Measurements from ENCODE around the gene ZBED4. TPM values are rescaled to one million over a fixed set of nuclear protein-coding genes. Genes with fewer than 3 reads are reported as not detected.
A peak's percentile ranks its signal among the peaks of the same experiment; 100 is the strongest.

ZBED4 gene
- total and polyA plus RNA-seq, 2 of the 13 experiments (the other 11 are each of a cell fraction or from before 2014, with no cell fraction given): 5.4 to 9.6 TPM

GRCh38 chr22:49937758-49938564, 84.3 kb downstream of the ZBED4 start (continued):
- 0 out of 2 replicates have a peak, but pooled peaks have one; percentile 21 for TF ChIP-seq ZFP36L1 (CRISPR knock-in tag; IDR thresholded peaks at IDR 0.05)
- TF ChIP-seq NFKB2 (CRISPR knock-in tag; IDR thresholded peaks at IDR 0.05; ENCODE audit: borderline replicate concordance): peak; percentile 21; the same call in 1 of the 2 replicates
- TF ChIP-seq RBM39 (IDR thresholded peaks at IDR 0.05; ENCODE audit: low read depth, low read length, poor library complexity, severe bottlenecking): peak; percentile 22
- peak; percentile 85 for TF ChIP-seq ZNF605 (CRISPR knock-in tag; IDR thresholded peaks at IDR 0.05)
- TF ChIP-seq IRX3 (CRISPR knock-in tag; IDR thresholded peaks at IDR 0.05; ENCODE audit: borderline replicate concordance, low read depth): no peak
- TF ChIP-seq JUND (CRISPR knock-in tag; IDR thresholded peaks at IDR 0.05): no peak
- TF ChIP-seq ATF7-NPFF (CRISPR knock-in tag; IDR thresholded peaks at IDR 0.05; ENCODE audit: low read depth): peak; percentile 80; the same call in 1 of the 2 replicates
- peak; percentile 74; the same call in 1 of the 2 replicates for TF ChIP-seq ZNF710 (CRISPR knock-in tag; IDR thresholded peaks at IDR 0.05; ENCODE audit: borderline replicate concordance)
- no peak for TF ChIP-seq PAF1 (CRISPR knock-in tag; IDR thresholded peaks at IDR 0.05)
- TF ChIP-seq RFX5 (IDR thresholded peaks at IDR 0.05; ENCODE audit: low read depth, low read length): no peak
- TF ChIP-seq UBTF (CRISPR knock-in tag; IDR thresholded peaks at IDR 0.05): peak; percentile 61
- TF ChIP-seq EP300 (IDR thresholded peaks at IDR 0.05; ENCODE audit: low read depth in 2 of 2, low read length in 2 of 2): peak in 1 of 2 experiments; percentile 73; a peak in 2 of 4 replicates
- TF ChIP-seq EP300 (CRISPR knock-in tag; IDR thresholded peaks at IDR 0.05; ENCODE audit: borderline replicate concordance): peak; percentile 75; the same call in 1 of the 2 replicates
- TF ChIP-seq ZSCAN9 (CRISPR knock-in tag; IDR thresholded peaks at IDR 0.05; ENCODE audit: borderline replicate concordance): no peak; the same call in 1 of the 2 replicates
- TF ChIP-seq PBX3 (CRISPR knock-in tag; IDR thresholded peaks at IDR 0.05; ENCODE audit: borderline replicate concordance): no peak
- no peak for TF ChIP-seq ZBTB21 (CRISPR knock-in tag; IDR thresholded peaks at IDR 0.05)
- peak; percentile 99 for TF ChIP-seq ETV5 (CRISPR knock-in tag; IDR thresholded peaks at IDR 0.05; ENCODE audit: borderline replicate concordance)
- 0 out of 2 replicates have a peak, but pooled peaks have one; percentile 16 for TF ChIP-seq SMAD3 (CRISPR knock-in tag; IDR thresholded peaks at IDR 0.05)
- TF ChIP-seq EEA1 (CRISPR knock-in tag; IDR thresholded peaks at IDR 0.05; ENCODE audit: borderline replicate concordance): no peak
- TF ChIP-seq ZNF512 (CRISPR knock-in tag; IDR thresholded peaks at IDR 0.05): no peak
- no peak for TF ChIP-seq XBP1 (CRISPR knock-in tag; IDR thresholded peaks at IDR 0.05)

Data from HepG2 (cell line).